Hepatocyte (in vitro differentiated cells): ENCODE data around the gene C10orf105.

ENCODE experiments used
- EZH2 ChIP-seq: fragments of 200-600 bp; sonication (generic); IDR thresholded peaks from 2 replicates; pipeline ENCODE4 v1.6.1; 2016; ENCODE audit warnings: antibody characterized with exemption, mild to moderate bottlenecking, borderline replicate concordance
- EZH2phosphoT487 ChIP-seq: fragments of 200-600 bp; sonication (generic); IDR thresholded peaks from one replicate; pipeline ENCODE4 v1.6.1; 2018; ENCODE audit warnings: antibody characterized with exemption, mild to moderate bottlenecking, low read depth, moderate library complexity; ENCODE audit not compliant: unreplicated experiment, severe bottlenecking
- TF ChIP-seq, protein P1 (sequence below): fragments of 200-600 bp; sonication (generic); IDR thresholded peaks from 2 replicates; pipeline ENCODE4 v1.5.1; 2016; ENCODE audit warnings: antibody characterized with exemption, mild to moderate bottlenecking; ENCODE audit not compliant: poor library complexity

DNA sequence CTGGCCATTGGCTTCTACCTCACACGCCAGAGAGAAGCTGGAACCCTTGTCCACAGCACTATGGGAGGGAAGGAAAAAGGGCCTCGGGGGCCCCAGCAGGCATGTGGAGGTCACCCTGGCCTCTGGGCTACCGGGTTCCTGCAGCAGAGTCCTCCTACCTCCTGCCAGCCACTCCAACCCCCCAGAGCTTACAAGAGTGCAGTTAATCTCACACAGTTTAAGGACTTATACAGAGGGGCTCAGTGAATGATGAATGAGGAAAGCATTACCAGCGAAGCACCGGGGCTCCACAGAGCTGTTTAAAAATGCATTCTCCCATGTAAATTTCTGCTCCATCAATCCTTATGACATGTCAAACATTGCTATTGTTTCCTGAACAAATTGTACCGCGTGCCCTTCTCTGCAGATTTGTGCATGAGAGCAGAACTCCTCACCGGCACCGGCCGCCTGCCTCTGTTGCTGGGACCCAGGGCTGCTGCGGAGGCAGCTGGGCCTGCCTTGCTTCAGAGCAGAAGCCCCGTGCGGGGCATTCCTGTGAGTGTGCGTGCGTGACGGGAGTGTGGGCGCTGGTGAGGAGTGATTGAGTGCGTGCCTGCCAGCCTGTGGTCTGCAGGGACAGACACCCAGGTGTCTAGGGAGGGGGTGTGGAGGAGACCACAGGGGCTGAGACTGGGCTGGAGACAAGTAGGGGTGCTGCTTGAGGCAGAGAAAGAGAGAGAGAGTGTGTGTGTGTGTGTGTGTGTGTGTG, 52.8 kb downstream of the C10orf105 start:
- TF ChIP-seq EZH2phosphoT487 (no peak), EZH2 (no peak)
- TF ChIP-seq, protein P1, sequence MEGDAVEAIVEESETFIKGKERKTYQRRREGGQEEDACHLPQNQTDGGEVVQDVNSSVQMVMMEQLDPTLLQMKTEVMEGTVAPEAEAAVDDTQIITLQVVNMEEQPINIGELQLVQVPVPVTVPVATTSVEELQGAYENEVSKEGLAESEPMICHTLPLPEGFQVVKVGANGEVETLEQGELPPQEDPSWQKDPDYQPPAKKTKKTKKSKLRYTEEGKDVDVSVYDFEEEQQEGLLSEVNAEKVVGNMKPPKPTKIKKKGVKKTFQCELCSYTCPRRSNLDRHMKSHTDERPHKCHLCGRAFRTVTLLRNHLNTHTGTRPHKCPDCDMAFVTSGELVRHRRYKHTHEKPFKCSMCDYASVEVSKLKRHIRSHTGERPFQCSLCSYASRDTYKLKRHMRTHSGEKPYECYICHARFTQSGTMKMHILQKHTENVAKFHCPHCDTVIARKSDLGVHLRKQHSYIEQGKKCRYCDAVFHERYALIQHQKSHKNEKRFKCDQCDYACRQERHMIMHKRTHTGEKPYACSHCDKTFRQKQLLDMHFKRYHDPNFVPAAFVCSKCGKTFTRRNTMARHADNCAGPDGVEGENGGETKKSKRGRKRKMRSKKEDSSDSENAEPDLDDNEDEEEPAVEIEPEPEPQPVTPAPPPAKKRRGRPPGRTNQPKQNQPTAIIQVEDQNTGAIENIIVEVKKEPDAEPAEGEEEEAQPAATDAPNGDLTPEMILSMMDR, result no peak
